ENCODE measurements around the gene TEX30.

GRCh38 chr13:102793611-102794355 is 20.2 kb upstream of the TEX30 start:
- TF ChIP-seq CTCF (IDR thresholded peaks at IDR 0.05; ENCODE audit: insufficient read depth, low read depth, low read length) (no peak), EZH2 (IDR thresholded peaks at IDR 0.05; ENCODE audit: insufficient read depth, low read length) (no peak)

Measured in astrocyte (in vitro differentiated cells and primary cell).